ENCODE results near the gene ZC3H10. TPM values are rescaled to one million over a fixed set of nuclear protein-coding genes. Genes with fewer than 3 reads are reported as not detected.

Gene ZC3H10, protein sequence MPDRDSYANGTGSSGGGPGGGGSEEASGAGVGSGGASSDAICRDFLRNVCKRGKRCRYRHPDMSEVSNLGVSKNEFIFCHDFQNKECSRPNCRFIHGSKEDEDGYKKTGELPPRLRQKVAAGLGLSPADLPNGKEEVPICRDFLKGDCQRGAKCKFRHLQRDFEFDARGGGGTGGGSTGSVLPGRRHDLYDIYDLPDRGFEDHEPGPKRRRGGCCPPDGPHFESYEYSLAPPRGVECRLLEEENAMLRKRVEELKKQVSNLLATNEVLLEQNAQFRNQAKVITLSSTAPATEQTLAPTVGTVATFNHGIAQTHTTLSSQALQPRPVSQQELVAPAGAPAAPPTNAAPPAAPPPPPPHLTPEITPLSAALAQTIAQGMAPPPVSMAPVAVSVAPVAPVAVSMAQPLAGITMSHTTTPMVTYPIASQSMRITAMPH
- 8.7 and 10.1 TPM in 2 replicates for total RNA-seq
- 2.6 and 3.0 TPM in 2 replicates for polyA plus RNA-seq
- polyA plus RNA-seq (2011; cell fraction: cytosol; rRNA removed) = 1.3 and 1.5 TPM in 2 replicates
- polyA plus RNA-seq (2011; cell fraction: nucleus; rRNA removed) = 5.0 and 6.5 TPM in 2 replicates
- 3.1 and 3.8 TPM in 2 replicates for polyA plus RNA-seq (2012)
- 12.2 and 15.4 TPM in 2 replicates for polyA minus RNA-seq
- polyA minus RNA-seq (2011; cell fraction: cytosol; rRNA and poly(A)+ RNA removed) = 3.3 TPM
- polyA minus RNA-seq (2011; cell fraction: nucleus; rRNA and poly(A)+ RNA removed) = 13.9 and 21.3 TPM in 2 replicates
- Bru-seq, nascent RNA = percentile 70 among the genes with signal in this experiment
- BruChase-seq, experiment 1, labeled RNA remaining after a 6-hour chase = percentile 78 among the genes with signal in this experiment
- percentile 74 among the genes with signal in this experiment for BruChase-seq, experiment 2, labeled RNA remaining after a 2-hour chase
- long read RNA-seq, full-length matches to known transcripts = 15 of 16 reads
- long read RNA-seq, partial matches to known transcripts = 0 of 16 reads
- long read RNA-seq, other reads (novel, unspliced or antisense) = 1 of 16 reads

DNA sequence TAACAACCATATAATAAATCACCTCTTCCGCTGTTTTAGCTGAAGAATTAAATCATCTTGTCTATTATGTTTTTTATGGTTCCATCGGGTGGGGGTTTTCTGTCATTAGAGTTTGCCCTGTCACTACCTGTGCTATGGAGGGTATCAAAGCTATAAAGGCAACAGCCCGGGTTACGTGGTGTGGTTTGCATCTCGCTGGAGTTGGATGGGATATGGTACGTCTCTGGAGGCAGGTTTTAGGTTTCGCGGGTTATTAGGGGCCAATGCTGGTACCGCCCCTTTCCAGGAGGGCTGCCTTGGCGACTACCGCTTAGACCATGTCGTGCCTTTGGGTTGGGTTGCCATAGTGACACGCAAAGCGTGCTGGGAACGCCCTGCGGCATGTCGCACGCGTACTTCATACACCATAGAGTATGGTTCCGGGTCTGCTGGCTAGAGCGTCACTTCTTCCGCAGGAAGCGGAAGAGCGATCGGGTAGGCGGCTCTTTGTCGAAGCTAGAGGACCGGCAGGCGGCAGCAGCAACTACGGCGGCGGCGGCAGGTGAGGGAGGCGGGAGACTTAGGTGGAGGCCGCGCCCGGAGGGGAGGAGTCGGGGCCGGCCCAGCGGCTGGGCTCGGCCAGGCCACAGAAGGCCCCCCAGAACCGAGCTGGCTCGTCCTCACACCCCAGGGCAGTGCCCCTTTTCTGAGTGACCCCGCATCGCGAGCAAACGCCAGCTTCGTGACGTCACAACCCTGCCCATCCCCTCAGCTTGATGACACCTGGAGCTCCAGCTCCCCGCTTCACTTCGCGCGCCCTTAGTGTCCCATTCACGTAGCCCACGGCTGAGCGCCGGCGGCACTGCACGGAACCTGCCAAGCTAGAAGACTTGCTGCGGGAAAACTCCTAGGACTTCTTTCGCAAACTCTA is at the start of gene ZC3H10:
Gene ZC3H10, plus strand, starts transcription at position 489 of the 910 bp plus-strand sequence. CDS start 2,297 bp downstream, outside the sequence.
- peak; percentile 99 for FAIRE-seq
- BruUV-seq (replicated peaks) = no TSS peak

More for the DNA sequence above, at the start of gene ZC3H10:
- TF ChIP-seq, protein P1, sequence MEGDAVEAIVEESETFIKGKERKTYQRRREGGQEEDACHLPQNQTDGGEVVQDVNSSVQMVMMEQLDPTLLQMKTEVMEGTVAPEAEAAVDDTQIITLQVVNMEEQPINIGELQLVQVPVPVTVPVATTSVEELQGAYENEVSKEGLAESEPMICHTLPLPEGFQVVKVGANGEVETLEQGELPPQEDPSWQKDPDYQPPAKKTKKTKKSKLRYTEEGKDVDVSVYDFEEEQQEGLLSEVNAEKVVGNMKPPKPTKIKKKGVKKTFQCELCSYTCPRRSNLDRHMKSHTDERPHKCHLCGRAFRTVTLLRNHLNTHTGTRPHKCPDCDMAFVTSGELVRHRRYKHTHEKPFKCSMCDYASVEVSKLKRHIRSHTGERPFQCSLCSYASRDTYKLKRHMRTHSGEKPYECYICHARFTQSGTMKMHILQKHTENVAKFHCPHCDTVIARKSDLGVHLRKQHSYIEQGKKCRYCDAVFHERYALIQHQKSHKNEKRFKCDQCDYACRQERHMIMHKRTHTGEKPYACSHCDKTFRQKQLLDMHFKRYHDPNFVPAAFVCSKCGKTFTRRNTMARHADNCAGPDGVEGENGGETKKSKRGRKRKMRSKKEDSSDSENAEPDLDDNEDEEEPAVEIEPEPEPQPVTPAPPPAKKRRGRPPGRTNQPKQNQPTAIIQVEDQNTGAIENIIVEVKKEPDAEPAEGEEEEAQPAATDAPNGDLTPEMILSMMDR (IDR thresholded peaks at IDR 0.05; ENCODE audit: extremely low read depth in 1 of 2, insufficient read depth in 1 of 2, low read depth in 1 of 2, low read length in 2 of 2) = peak; percentile 42 to 62
- TF ChIP-seq, protein P2, sequence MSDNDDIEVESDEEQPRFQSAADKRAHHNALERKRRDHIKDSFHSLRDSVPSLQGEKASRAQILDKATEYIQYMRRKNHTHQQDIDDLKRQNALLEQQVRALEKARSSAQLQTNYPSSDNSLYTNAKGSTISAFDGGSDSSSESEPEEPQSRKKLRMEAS (IDR thresholded peaks at IDR 0.05; ENCODE audit: insufficient read depth, insufficient read length) = peak; percentile 94
- TF ChIP-seq MYC (IDR thresholded peaks at IDR 0.05; ENCODE audit: low read depth, low read length) (peak; percentile 92), POLR2A (IDR thresholded peaks at IDR 0.05; ENCODE audit: low read depth, low read length) (peak; percentile 100), POLR2AphosphoS5 (IDR thresholded peaks at IDR 0.05; ENCODE audit: insufficient read depth, low read depth, low read length) (peak; percentile 100), GATA2 (IDR thresholded peaks at IDR 0.05; ENCODE audit: insufficient read depth, insufficient read length, low read depth, low read length) (no peak), JUN (IDR thresholded peaks at IDR 0.05; ENCODE audit: borderline replicate concordance, insufficient read depth, insufficient read length, low read depth) (no peak), EZH2 (IDR thresholded peaks at IDR 0.05; ENCODE audit: borderline replicate concordance, low read depth, low read length, severe bottlenecking) (no peak), FOS (IDR thresholded peaks at IDR 0.05; ENCODE audit: borderline replicate concordance, insufficient read depth, low read length) (no peak)
- H3K4me1 ChIP-seq (ENCODE audit: control insufficient read depth, extremely low read depth, insufficient read depth, low read length) = peaks cover 24% of the 10 kb centered on the region
- H3K27me3 ChIP-seq (ENCODE audit: control insufficient read depth in 2 of 2, insufficient read depth in 2 of 2, low read length in 2 of 2) = no peaks in the 10 kb centered on the region
- peaks cover 24% of the 10 kb centered on the region for H3K79me2 ChIP-seq (ENCODE audit: control insufficient read depth, insufficient read depth, low read length)
- no peaks in the 10 kb centered on the region for H4K20me1 ChIP-seq (replicated peaks; ENCODE audit: control insufficient read depth, extremely low read depth, insufficient read depth, low read length)
- no peaks in the 10 kb centered on the region for H3K9me1 ChIP-seq (replicated peaks; ENCODE audit: control insufficient read depth, extremely low read depth, insufficient read depth, low read length)
- dilution Hi-C loops (cut with MboI; ENCODE audit: extremely low pct_ligation_motif_present, low sequenced_read_pairs) (no loop called here), intact Hi-C loops (cut with micrococcal nuclease) (loop anchor here (1.0 kb wide), 5 partner anchors 8 to 376 kb away; partner anchors contain the start of genes ANKRD52 and CS)
- DNase-seq (ENCODE audit: low read depth, low spot score) = peak; percentile 99
- H3K27ac ChIP-seq (ENCODE audit: insufficient read depth, low read depth, low read length) = peak within 1 kb of the TSS; percentile 86
- ChIA-PET POLR2A (interaction anchor here (0.6 to 4.0 kb wide), 9 partner anchors 10 to 104 kb away, joined by 3 to 37 read pairs (median 8); partner anchors contain the start of genes ESYT1, MYL6, PA2G4 and RNF41), CTCF (interaction anchor here (0.7 to 11.9 kb wide), 15 partner anchors 10 to 380 kb away, joined by 3 to 236 read pairs (median 5); partner anchors contain the start of genes ANKRD52, ESYT1, PA2G4 and RNF41)
- H3K9me3 ChIP-seq (replicated peaks; ENCODE audit: control insufficient read depth, insufficient read depth, low read length) = no peaks in the 10 kb centered on the region
- H3K4me2 ChIP-seq (ENCODE audit: insufficient read depth, low read length) = peak within 1 kb of the TSS; percentile 71
- peak within 1 kb of the TSS; percentile 70 to 98 (median 72) for H3K4me3 ChIP-seq (replicated peaks in 1 of 3; ENCODE audit: insufficient read depth in 1 of 3, low read depth in 1 of 3, low read length in 3 of 3)
- H3K36me3 ChIP-seq (ENCODE audit: control insufficient read depth in 2 of 2, extremely low read depth in 1 of 2, insufficient read depth in 2 of 2, low read length in 2 of 2) = peaks cover 0 to 13% of the 10 kb centered on the region in 2 experiments
- peak within 1 kb of the TSS; percentile 95 for H3K9ac ChIP-seq (replicated peaks; ENCODE audit: extremely low read depth, insufficient read depth, low read length)
- no peak within 1 kb of the TSS for H2AFZ ChIP-seq (ENCODE audit: low read depth, low read length)

All from endothelial cell of umbilical vein (primary cell).